ENCODE measurements around the gene ZNF280D.

Gene ZNF280D

GRCh38 chr15:56754772-56755370, 21.6 kb upstream of the ZNF280D start:
- POLR2A ChIA-PET = no interaction called here
- DNase-seq (ENCODE audit: extremely low spot score) = no peak
- CTCF ChIA-PET = no interaction called here
- TF ChIP-seq TARDBP (IDR thresholded peaks at IDR 0.05) (no peak), HDGF (IDR thresholded peaks at IDR 0.05; ENCODE audit: borderline replicate concordance) (no peak), NFRKB (IDR thresholded peaks at IDR 0.05) (no peak), FOXM1 (IDR thresholded peaks at IDR 0.05; ENCODE audit: borderline replicate concordance) (no peak), CTBP1 (IDR thresholded peaks at IDR 0.05; ENCODE audit: borderline replicate concordance) (no peak), SUZ12 (IDR thresholded peaks at IDR 0.05) (no peak), LEF1 (IDR thresholded peaks at IDR 0.05; ENCODE audit: borderline replicate concordance) (no peak), ELF4 (IDR thresholded peaks at IDR 0.05) (no peak), ZNF384 (IDR thresholded peaks at IDR 0.05) (no peak), L3MBTL2 (conservative IDR thresholded peaks at IDR 0.05) (no peak), BHLHE40 (IDR thresholded peaks at IDR 0.05; ENCODE audit: borderline replicate concordance) (no peak), SP1 (IDR thresholded peaks at IDR 0.05) (no peak), FOXA1 (IDR thresholded peaks at IDR 0.05) (no peak), FOXK2 (IDR thresholded peaks at IDR 0.05) (no peak), ARNT (IDR thresholded peaks at IDR 0.05) (no peak)
- TF ChIP-seq, protein P1, sequence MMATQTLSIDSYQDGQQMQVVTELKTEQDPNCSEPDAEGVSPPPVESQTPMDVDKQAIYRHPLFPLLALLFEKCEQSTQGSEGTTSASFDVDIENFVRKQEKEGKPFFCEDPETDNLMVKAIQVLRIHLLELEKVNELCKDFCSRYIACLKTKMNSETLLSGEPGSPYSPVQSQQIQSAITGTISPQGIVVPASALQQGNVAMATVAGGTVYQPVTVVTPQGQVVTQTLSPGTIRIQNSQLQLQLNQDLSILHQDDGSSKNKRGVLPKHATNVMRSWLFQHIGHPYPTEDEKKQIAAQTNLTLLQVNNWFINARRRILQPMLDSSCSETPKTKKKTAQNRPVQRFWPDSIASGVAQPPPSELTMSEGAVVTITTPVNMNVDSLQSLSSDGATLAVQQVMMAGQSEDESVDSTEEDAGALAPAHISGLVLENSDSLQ (IDR thresholded peaks at IDR 0.05) = no peak

GRCh38 chr15:56752986-56753385, 19.7 kb upstream of the ZNF280D start:
- POLR2A ChIA-PET = no interaction called here
- CTCF ChIA-PET = no interaction called here
- TF ChIP-seq ELF4 (IDR thresholded peaks at IDR 0.05) (no peak), SP1 (IDR thresholded peaks at IDR 0.05) (no peak), FOXK2 (IDR thresholded peaks at IDR 0.05) (no peak), SUZ12 (IDR thresholded peaks at IDR 0.05) (no peak), LEF1 (IDR thresholded peaks at IDR 0.05; ENCODE audit: borderline replicate concordance) (no peak), HDGF (IDR thresholded peaks at IDR 0.05; ENCODE audit: borderline replicate concordance) (no peak), ARNT (IDR thresholded peaks at IDR 0.05) (no peak)
- TF ChIP-seq, protein P1 (IDR thresholded peaks at IDR 0.05) = no peak
- DNase-seq (ENCODE audit: extremely low spot score) = no peak

- POLR2A ChIA-PET = no interaction called here
- TF ChIP-seq, protein P1 (IDR thresholded peaks at IDR 0.05) = no peak
- TF ChIP-seq FOXM1 (IDR thresholded peaks at IDR 0.05; ENCODE audit: borderline replicate concordance) = no peak
- no peak for DNase-seq (ENCODE audit: extremely low spot score)
- CTCF ChIA-PET = no interaction called here
Observed at GRCh38 chr15:56749982-56750381, 16.7 kb upstream of the ZNF280D start.

GRCh38 chr15:56744701-56745683, 11.7 kb upstream of the ZNF280D start:
- DNase-seq (ENCODE audit: extremely low spot score) = no peak
- no peak for TF ChIP-seq TARDBP (IDR thresholded peaks at IDR 0.05)
- CTCF ChIA-PET = no interaction called here
- POLR2A ChIA-PET = no interaction called here

DNA sequence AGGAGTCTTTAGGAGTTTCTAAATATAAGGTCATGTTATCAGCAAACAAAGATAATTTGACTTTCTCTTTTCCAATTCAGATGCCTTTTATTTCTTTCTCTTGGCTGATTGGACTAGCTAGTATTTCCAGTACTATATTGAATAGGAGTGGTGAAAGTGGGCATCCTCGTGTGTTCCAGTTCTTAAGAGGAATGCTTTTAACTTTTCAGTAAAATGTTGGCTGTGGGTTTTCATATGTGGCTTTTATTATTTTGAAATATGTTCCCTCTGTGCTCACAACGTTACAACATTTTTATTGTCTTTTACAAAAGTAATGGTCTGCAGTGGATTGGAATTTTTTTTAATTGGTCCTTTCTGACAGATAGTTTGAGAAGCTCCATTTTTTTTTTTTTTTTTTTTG, 8.2 kb upstream of the ZNF280D start:
- no peak for DNase-seq (ENCODE audit: extremely low spot score)
- TF ChIP-seq LEF1 (IDR thresholded peaks at IDR 0.05; ENCODE audit: borderline replicate concordance) = no peak
- no peak for TF ChIP-seq CTBP1 (IDR thresholded peaks at IDR 0.05; ENCODE audit: borderline replicate concordance)
- no peak for TF ChIP-seq FOXM1 (IDR thresholded peaks at IDR 0.05; ENCODE audit: borderline replicate concordance)
- TF ChIP-seq HDGF (IDR thresholded peaks at IDR 0.05; ENCODE audit: borderline replicate concordance) = no peak
- no peak for TF ChIP-seq SUZ12 (IDR thresholded peaks at IDR 0.05)
- no peak for TF ChIP-seq FOXA1 (IDR thresholded peaks at IDR 0.05)
- no peak for TF ChIP-seq NFRKB (IDR thresholded peaks at IDR 0.05)
- no peak for TF ChIP-seq FOXK2 (IDR thresholded peaks at IDR 0.05)
- TF ChIP-seq, protein P1 (IDR thresholded peaks at IDR 0.05) = no peak
- ChIA-PET CTCF (no interaction called here), POLR2A (no interaction called here)

GRCh38 chr15:56739964-56740640, 6.8 kb upstream of the ZNF280D start:
- POLR2A ChIA-PET = no interaction called here
- TF ChIP-seq BHLHE40 (IDR thresholded peaks at IDR 0.05; ENCODE audit: borderline replicate concordance) = no peak
- CTCF ChIA-PET = no interaction called here
- peak; percentile 12 for DNase-seq (ENCODE audit: extremely low spot score)
